Cortex of kidney (tissue), 1 donor: ENCODE data around the gene PAQR5.
"Not testable (repeated sequence)": the region's sequence is repeated elsewhere in the genome, so short reads cannot be mapped to it uniquely, and the experiment has no call there.

Source experiments
- DNase-seq: peaks from one replicate; lab custom pipeline; 2025; lab: John Stamatoyannopoulos, UW

Gene PAQR5

GRCh38 chr15:69316291-69316690 lies 17.6 kb downstream of the PAQR5 start:
- no peak for DNase-seq

DNA sequence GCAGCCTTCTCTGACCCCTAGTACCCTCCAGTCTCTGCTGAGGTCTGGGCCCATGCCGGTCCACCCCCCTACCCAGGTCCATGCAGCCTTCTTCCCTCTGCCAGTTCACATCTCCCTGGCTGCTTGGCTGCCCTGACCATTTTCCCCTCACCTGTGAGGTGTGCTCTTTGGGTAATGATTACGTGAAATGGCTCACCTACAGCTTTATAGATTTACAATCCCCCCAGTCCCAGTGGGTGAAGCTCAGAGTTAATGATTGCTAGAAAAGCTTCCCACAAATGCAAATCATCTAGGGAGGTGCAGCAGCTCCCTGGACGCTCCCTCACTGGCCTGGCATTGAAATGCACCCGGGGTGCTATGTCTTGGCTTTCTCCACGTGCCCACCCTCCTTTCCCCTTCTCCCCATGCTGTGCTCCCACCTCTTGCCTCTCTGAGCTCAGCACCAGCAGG lies 18.7 kb downstream of the PAQR5 start:
- DNase-seq, result no peak

DNA sequence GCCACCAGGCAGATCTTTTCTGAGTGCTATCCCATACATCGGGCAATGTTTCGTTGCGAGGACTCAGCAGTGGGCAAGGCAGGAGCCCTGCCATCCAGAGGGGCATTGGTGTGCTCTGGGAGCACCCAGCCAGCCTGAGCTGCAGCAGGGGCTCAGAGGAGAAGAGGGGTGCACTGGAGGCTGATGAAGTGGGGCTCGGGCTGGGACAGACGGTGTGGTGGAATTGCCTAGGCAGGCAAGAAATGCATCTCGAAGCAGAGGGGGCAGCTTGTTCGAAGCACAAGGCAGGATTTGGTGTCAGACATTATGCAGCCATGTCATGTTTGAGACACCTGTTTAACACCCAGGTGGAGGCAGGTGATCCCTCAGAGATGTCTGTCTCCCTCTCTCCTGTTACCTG lies 19.3 kb downstream of the PAQR5 start:
- no peak for DNase-seq

- no peak for DNase-seq
These were observed 21.0 kb downstream of the PAQR5 start for GRCh38 chr15:69319384-69320375.

- no peak for DNase-seq
These were observed 22.4 kb downstream of the PAQR5 start for GRCh38 chr15:69320977-69321554.

DNA sequence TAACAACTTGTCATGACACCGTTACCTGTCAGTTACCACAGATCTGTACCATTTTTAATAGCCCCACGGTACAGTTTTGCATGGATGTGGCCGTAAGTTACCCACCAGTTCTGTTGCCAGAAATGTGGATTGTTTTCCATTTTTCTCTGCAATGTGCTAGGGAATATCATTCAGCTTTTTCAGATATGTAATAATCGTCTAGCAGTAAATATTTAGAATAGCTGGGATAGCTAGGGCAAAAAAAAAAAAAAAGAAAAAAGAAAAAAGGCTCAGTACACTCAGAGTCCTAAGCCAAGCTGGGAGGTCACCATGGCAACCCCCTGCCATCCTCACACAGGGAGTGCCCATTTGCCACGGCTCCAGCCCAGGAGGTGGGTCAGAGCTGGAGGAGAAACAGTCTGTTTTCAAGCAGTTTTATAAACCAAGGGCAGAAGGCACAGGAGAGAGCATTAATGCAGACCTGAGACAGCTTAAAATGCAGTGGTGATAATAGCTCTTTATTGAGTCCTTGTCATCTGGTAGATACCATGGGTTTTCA lies 25.2 kb downstream of the PAQR5 start:
- no peak for DNase-seq

- no peak for DNase-seq
These were observed 25.9 kb downstream of the PAQR5 start for GRCh38 chr15:69324565-69324964.

- no peak for DNase-seq
These were observed 26.8 kb downstream of the PAQR5 start for GRCh38 chr15:69325456-69325971.

GRCh38 chr15:69328080-69328479 lies 29.4 kb downstream of the PAQR5 start:
- DNase-seq, result no peak

GRCh38 chr15:69328739-69329138 lies 30.0 kb downstream of the PAQR5 start:
- DNase-seq, result no peak

DNA sequence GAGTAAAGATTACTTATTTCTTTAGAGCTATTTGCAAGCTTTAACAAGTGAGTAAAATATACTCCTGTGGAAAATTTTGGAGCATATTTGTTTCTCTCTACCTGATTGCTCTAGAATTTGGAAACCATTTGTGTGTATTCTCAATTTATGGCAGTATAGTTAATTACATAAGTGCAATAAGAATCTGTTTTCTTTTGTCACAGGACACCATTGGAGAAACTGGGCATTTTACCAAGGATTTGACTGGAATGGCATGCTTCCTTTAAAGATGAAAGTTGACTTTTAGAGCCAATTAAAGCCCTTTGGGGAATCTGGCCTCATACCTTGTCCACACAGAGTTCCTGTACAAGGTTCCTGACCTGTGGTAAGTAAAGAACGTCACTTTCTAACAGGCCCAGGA lies 38.4 kb downstream of the PAQR5 start:
- DNase-seq, result no peak

- no peak for DNase-seq
These were observed 40.0 kb downstream of the PAQR5 start for GRCh38 chr15:69338535-69339213.

GRCh38 chr15:69339214-69339543 lies 40.5 kb downstream of the PAQR5 start:
- not testable (repeated sequence) for DNase-seq

DNA sequence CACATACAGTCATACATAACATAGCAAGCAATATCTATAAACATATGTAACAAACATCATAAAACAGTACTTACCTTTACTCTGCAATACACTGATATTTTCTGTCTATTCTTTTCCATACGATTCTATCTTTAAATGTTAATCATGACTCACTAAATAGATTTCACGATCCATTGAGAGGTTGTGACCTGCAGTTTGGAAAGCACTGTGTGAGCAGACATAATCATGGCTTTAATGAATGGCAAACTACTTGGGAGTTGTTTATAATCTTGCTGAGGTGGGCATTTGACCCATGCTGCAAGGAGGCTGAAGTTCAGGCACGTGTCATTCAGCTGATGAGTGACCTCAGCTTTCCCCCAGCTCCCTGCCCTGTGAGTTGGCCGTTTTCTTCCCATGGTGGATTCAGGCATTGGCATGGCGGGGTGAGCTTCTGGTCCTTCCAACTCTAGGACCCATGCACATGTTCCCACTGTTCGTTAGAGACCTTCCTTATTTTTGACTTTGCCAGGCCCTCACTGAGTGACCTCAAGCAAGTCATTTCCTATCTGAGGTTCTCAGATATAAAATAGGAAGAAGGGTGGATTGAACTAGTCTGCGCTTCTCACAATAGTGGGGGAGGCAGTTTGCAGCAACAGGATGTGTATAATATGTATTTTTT lies 41.7 kb downstream of the PAQR5 start:
- no peak for DNase-seq

DNA sequence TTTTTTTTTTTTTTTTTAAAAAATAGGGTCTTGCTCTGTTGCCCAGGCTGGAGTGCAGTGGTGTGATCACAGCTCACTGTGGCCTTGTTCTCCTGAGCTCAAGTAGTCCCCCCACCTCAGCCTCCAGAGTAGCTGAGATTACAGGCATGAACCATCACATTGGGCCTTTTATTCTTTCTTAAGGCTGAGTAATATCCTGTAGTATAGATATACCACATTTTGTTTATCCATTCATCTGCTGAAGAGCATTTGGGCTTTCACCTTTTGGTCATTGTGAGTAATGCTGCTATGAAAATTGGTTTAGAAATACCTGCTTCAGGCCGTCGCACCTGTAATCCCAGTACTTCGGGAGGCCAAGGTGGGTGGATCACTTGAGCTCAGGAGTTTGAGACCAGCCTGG lies 42.6 kb downstream of the PAQR5 start:
- DNase-seq, result no peak

GRCh38 chr15:69342460-69343076 lies 43.9 kb downstream of the PAQR5 start:
- DNase-seq, result no peak

GRCh38 chr15:69343133-69343532 lies 44.4 kb downstream of the PAQR5 start:
- DNase-seq, result no peak

GRCh38 chr15:69344238-69344637 lies 45.5 kb downstream of the PAQR5 start:
- DNase-seq, result no peak

- no peak for DNase-seq
These were observed 47.4 kb downstream of the PAQR5 start for GRCh38 chr15:69346112-69346511.

DNA sequence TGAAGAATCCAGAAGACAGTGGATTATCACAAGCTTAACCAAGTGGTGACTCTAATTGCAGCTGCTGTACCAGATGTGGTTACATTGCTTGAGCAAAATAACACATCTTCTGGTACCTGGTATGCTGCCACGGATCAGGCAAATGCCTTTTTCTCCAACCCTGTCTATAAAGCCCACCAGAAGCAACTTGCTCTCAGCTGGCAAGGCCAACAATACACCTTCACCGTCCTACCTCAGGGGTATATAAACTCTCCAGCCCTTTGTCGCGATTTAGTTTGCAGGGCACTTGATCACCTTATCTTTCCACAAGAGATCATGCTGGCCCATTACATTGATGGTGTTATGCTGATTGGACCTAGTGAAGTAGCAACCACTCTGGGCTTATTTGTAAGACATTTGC lies 52.6 kb downstream of the PAQR5 start:
- DNase-seq, result no peak

DNA sequence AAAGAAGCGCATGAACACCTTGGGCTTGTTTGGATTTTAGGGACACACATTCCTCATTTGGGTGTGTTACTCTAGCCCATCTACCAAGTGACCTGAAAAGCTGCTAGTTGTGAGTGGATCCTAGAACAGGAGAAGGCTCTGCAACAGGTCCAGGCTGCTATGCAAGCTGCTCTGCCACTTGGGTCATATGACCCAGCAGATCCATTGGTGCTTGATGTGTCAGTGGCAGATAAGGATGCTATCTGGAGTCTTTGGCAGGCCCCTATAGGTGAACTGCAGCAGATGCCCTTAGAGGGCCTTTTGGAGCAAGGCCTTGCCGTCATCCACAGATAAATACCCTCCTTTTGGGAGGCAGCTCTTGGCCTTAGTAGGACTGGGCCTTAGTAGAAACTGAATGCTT lies 53.2 kb downstream of the PAQR5 start:
- no peak for DNase-seq
